Stimulated activated CD8-positive, alpha-beta memory T cell treated with anti-CD3 and anti-CD28 coated beads, Interleukin-15, amount 100 ng/mL, for 48 hours (primary cell): Measurements from ENCODE around the gene TRIM24.
"Not testable (repeated sequence)": the region's sequence is repeated elsewhere in the genome, so short reads cannot be mapped to it uniquely, and the experiment has no call there.

Source experiments
- DNase-seq, 2 donors: peaks; one replicate each; pipeline ENCODE4 v3.0.0-alpha.2; 2020; ENCODE audit warnings: low read depth in 2 of 2

The TRIM24 gene

GRCh38 chr7:138460649-138461607, 869 bp downstream of the TRIM24 start:
- peak; percentile 43 to 46 for DNase-seq

GRCh38 chr7:138463291-138463618, 3.2 kb downstream of the TRIM24 start:
- DNase-seq, result not testable (repeated sequence)

GRCh38 chr7:138465046-138465445, 5.0 kb downstream of the TRIM24 start:
- no peak for DNase-seq

- DNase-seq, result not testable (repeated sequence)
These were observed 6.2 kb downstream of the TRIM24 start for GRCh38 chr7:138466069-138466756.

- no peak for DNase-seq
These were observed 8.4 kb downstream of the TRIM24 start for GRCh38 chr7:138468244-138469123.

- DNase-seq, result no peak
These were observed 10.5 kb downstream of the TRIM24 start for GRCh38 chr7:138470391-138471157.

- DNase-seq, result no peak
These were observed 12.4 kb downstream of the TRIM24 start for GRCh38 chr7:138472292-138473079.

GRCh38 chr7:138475377-138475776, 15.3 kb downstream of the TRIM24 start:
- no peak for DNase-seq

- no peak for DNase-seq
These were observed 17.1 kb downstream of the TRIM24 start for GRCh38 chr7:138477081-138477578.

- DNase-seq, result no peak
These were observed 17.5 kb downstream of the TRIM24 start for GRCh38 chr7:138477581-138477980.

GRCh38 chr7:138478499-138478908, 18.4 kb downstream of the TRIM24 start:
- DNase-seq, result no peak

- no peak for DNase-seq
These were observed 20.5 kb downstream of the TRIM24 start for GRCh38 chr7:138480527-138480926.

GRCh38 chr7:138481447-138482380, 21.7 kb downstream of the TRIM24 start:
- no peak for DNase-seq

GRCh38 chr7:138483531-138483930, 23.5 kb downstream of the TRIM24 start:
- DNase-seq, result no peak

- not testable (repeated sequence) for DNase-seq
These were observed 25.4 kb downstream of the TRIM24 start for GRCh38 chr7:138485508-138485907.

GRCh38 chr7:138489139-138489538, 29.1 kb downstream of the TRIM24 start:
- DNase-seq, result not testable (repeated sequence)

GRCh38 chr7:138491612-138492386, 31.7 kb downstream of the TRIM24 start:
- DNase-seq, result no peak

- no peak for DNase-seq
These were observed 32.4 kb downstream of the TRIM24 start for GRCh38 chr7:138492423-138492822.
